ENCODE data around the gene EYA2.

The EYA2 gene

GRCh38 chr20:46852313-46852712 is 42.3 kb upstream of the EYA2 start:
- no peak for DNase-seq (ENCODE audit: low spot score)
- no peak for TF ChIP-seq CTCF (IDR thresholded peaks at IDR 0.05; ENCODE audit: borderline replicate concordance, control extremely low read depth, extremely low read depth, insufficient read depth, missing control alignments)
- in situ Hi-C loops (cut with MboI; ENCODE audit: low sequenced_read_pairs, unreplicated experiment): no loop called here

GRCh38 chr20:46853926-46854325 is 40.7 kb upstream of the EYA2 start:
- no peak for TF ChIP-seq CTCF (IDR thresholded peaks at IDR 0.05; ENCODE audit: borderline replicate concordance, control extremely low read depth, extremely low read depth, insufficient read depth, missing control alignments)
- DNase-seq (ENCODE audit: low spot score): no peak
- in situ Hi-C loops (cut with MboI; ENCODE audit: low sequenced_read_pairs, unreplicated experiment): no loop called here

- TF ChIP-seq CTCF (IDR thresholded peaks at IDR 0.05; ENCODE audit: borderline replicate concordance, control extremely low read depth, extremely low read depth, insufficient read depth, missing control alignments): no peak
- in situ Hi-C loops (cut with MboI; ENCODE audit: low sequenced_read_pairs, unreplicated experiment): no loop called here
- DNase-seq (ENCODE audit: low spot score): no peak
Measured at GRCh38 chr20:46857061-46857831, 37.4 kb upstream of the EYA2 start.

DNA sequence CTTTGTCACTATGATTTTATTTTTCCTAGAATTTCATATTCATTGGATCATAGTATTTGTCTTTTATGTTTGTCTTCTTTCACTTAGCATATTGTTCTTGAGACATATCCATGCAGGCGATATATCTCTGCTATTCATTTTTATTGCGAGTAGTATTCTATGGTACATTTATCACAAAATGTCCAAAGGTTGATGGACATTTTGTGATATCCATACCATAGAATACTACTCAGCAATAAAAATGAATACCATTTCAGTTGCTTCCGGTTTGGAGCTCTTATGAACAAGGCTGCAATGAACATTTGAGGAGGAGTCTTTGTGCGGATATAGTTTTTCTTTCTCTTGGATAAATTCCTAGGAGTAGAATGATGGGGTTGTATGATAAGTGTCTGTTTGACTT is 28.8 kb upstream of the EYA2 start:
- DNase-seq (ENCODE audit: low spot score): no peak
- in situ Hi-C loops (cut with MboI; ENCODE audit: low sequenced_read_pairs, unreplicated experiment): no loop called here
- TF ChIP-seq CTCF (IDR thresholded peaks at IDR 0.05; ENCODE audit: borderline replicate concordance, control extremely low read depth, extremely low read depth, insufficient read depth, missing control alignments): no peak

- no peak for TF ChIP-seq CTCF (IDR thresholded peaks at IDR 0.05; ENCODE audit: borderline replicate concordance, control extremely low read depth, extremely low read depth, insufficient read depth, missing control alignments)
- DNase-seq (ENCODE audit: low spot score): no peak
- in situ Hi-C loops (cut with MboI; ENCODE audit: low sequenced_read_pairs, unreplicated experiment): no loop called here
Measured at GRCh38 chr20:46870041-46870440, 24.6 kb upstream of the EYA2 start.

- no peak for DNase-seq (ENCODE audit: low spot score)
- no peak for TF ChIP-seq CTCF (IDR thresholded peaks at IDR 0.05; ENCODE audit: borderline replicate concordance, control extremely low read depth, extremely low read depth, insufficient read depth, missing control alignments)
- in situ Hi-C loops (cut with MboI; ENCODE audit: low sequenced_read_pairs, unreplicated experiment): no loop called here
Measured at GRCh38 chr20:46872328-46873211, 22.1 kb upstream of the EYA2 start.

Data from GM13976 (cell line).